GM19395 (cell line): ENCODE measurements around the gene TMEM260.

Experiments
- ATAC-seq: cut with Tn5 transposase; IDR thresholded peaks from one replicate; pipeline ENCODE4 v1.9.1; 2021; ENCODE audit warnings: mild to moderate bottlenecking, moderate library complexity; ENCODE audit not compliant: unreplicated experiment

The TMEM260 gene

DNA sequence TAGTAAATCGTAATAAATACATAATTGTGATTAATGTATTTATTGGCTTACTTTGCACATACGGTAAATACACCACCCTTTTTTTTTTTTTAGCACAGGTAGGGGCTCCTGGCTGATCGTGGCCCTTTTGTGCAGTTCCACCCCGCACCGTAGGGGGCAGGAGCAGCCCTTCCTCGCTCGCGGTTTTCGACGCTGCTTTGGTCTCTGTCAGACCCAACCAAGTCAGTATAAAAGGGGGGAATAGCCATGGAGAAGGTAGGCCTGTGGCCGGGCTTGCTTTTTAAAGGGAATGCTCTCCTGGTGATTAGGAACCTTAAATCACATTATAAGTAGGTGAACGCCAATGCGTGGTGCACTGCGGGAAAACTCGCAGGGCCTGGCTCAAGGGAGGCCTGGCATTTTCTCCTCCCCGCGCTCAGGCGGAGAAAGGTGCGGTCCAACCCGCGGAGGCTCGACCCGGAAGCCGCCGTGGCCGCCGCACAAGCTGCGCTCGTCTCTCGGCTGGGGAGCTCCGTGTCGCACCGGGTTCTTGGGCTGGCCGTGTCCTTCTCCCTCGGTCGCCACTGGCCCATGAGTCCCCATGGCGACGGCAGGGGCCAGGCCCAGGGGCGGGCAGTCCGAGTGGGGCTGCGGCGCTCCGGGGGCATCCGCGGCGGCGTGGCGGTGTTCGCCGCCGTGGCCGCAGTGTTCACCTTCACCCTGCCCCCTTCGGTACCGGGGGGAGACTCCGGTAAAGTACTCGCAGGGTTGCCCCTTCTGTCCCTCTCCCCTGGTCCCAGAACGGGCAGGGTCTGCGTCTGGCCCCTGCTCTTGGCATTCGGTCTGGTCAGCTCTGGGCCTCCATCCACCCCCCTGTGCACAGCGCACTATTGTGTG is at the start of gene TMEM260:
TMEM260 (plus strand) TSS at position 454 of the 876 bp plus-strand sequence; CDS start at position 571, 117 bp downstream.
- ATAC-seq: peak; percentile 93

GRCh38 chr14:56532546-56532945 is 47.1 kb upstream of the TMEM260 start:
- ATAC-seq: no peak

- no peak for ATAC-seq
Measured at GRCh38 chr14:56534656-56535055, 44.9 kb upstream of the TMEM260 start.

- no peak for ATAC-seq
Measured at GRCh38 chr14:56539862-56540261, 39.7 kb upstream of the TMEM260 start.

DNA sequence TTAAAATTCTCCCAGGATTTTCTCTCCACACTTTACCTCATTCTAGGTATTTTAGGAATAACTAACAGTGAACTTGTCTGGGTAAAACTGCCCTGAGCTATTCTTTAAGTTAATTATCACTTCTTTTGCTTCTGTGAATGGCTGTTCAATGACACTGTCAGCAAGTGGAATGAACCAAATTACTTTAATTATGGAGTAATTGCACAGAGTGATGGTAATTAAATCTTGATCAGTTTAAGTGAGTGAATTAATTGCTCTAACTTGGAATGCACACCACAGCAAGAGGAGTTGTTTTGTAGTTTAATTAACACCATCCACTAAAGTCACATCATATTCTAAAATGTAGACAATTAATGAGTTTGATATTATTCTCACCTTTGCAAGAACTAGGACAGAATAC is 36.2 kb upstream of the TMEM260 start:
- no peak for ATAC-seq

- no peak for ATAC-seq
Measured at GRCh38 chr14:56549721-56550120, 29.9 kb upstream of the TMEM260 start.

DNA sequence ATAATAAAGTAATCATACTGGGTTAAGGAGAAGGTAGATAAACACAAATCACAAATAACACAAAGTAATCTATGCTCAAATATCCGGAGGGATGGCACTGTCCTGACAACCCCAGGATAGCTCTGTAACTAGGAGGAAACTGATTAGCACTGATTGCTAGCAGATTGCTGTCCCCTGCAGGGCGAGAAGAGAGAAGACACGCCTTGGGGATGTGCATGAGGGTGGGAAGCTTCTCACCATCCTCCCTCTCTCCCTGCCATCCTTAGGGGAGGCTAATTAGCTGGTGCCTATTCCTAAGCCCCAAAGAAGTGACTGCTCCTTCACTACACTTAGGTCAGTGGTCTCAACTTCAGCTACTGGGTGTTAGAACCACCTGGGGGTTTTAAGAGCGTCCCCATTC is 27.0 kb upstream of the TMEM260 start:
- no peak for ATAC-seq

- no peak for ATAC-seq
Measured at GRCh38 chr14:56554301-56554700, 25.3 kb upstream of the TMEM260 start.

- no peak for ATAC-seq
Measured at GRCh38 chr14:56555921-56556570, 23.6 kb upstream of the TMEM260 start.

- ATAC-seq: no peak
Measured at GRCh38 chr14:56559182-56559581, 20.4 kb upstream of the TMEM260 start.

DNA sequence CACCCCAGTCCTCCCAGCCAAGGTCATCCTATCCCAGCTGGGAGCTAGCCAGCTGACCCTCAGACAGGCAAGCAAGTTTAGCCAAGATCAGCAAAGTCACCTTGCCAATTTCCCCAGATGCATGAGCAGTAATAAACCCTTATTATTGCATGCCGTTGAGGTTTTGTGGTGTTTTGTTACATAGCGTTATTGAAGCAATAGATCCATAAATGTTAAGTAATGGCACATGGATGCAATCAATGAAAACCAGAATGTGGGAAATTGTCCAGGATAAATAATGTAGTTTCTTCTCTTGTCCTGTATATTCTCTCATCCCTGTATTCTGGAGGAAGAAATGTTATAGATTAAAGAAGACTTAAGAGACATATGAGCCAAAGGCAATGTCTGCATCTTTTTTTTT is 18.0 kb upstream of the TMEM260 start:
- ATAC-seq: no peak

GRCh38 chr14:56562883-56563282 is 16.7 kb upstream of the TMEM260 start:
- ATAC-seq: no peak

DNA sequence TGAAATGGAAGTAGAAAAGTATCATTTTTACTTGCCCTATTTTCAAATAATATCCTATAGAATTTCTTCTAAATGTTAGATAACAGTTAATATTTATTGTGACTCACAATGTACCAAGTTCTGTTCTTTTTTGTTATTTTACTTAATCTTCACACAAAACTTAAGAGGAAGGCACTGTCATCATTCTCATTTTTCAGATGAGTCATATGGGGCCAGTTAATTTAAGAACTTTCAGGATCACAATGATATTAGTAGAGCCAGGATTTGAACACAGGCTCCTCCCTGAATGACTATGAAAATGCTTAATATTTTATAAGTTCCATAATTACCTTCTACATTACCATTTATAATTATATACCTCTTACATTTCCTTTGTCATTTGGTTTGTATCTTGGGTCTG is 10.4 kb upstream of the TMEM260 start:
- no peak for ATAC-seq

- no peak for ATAC-seq
Measured at GRCh38 chr14:56570295-56570694, 9.3 kb upstream of the TMEM260 start.

- ATAC-seq: peak; percentile 5
Measured at GRCh38 chr14:56580221-56580711, 668 bp downstream of the TMEM260 start.

GRCh38 chr14:56581041-56581727 is 1.6 kb downstream of the TMEM260 start:
- no peak for ATAC-seq

DNA sequence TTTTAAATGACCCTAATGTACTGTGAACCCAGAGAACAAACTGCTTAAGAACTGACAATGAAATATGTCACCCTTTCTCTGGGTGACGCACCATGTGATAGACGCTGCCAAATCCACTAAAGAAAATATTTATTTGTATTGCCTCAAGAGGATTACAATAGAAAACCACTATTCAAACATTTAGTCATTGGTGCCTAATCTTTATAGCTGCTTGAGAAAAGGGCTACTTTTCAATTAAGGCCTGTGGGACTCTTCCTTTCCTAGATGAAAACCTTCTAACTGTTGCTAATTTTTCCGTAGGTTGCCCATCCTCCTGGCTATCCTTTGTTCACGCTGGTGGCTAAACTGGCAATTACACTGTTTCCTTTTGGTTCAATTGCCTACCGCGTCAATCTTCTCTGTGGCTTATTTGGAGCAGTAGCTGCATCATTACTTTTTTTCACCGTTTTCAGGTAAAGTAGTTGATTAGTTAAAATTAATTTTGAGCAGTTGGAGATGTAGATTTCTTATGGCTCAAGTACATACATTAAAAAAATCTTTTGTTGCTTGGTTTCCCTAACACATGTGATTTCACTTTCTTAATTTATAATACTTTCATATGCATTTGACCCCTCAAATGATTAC is 6.0 kb downstream of the TMEM260 start:
- ATAC-seq: no peak

GRCh38 chr14:56587701-56588100 is 8.1 kb downstream of the TMEM260 start:
- ATAC-seq: no peak

GRCh38 chr14:56590535-56590960 is 10.9 kb downstream of the TMEM260 start:
- no peak for ATAC-seq

DNA sequence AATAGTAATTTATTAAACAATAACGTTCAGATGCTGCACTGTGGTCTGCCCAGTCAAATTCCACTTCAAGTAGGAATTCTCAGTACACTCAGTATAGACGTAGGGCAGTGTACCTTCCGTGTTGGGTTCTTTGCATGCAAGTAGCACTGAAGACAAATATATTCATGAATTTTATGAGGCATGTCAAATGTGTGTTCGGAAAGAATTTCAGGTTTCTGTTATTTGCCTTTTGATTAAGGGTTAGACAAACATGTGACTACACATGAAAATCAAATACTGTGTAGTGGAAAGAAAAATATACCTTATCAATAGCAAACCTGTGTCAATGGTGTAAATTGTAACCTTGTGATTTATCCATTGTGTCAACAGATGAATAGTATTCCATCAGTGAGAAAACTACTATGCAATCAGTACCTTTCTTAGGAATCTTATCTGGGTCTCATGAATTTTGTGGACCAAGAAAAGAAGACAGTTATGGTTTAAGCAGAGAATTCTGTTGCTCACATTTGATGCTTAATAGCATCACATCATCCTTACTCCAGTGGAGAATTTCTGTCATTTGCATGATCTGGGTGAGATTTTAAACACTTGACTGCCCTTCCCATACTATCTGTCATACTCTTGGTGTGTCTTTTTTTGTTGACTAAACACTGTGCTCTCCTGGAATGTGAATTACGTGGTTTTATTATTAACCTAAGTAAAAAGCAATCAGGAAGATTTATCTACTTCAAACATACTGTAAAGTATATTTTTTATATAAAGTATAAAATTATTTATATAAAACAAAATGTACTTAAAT is 13.3 kb downstream of the TMEM260 start:
- ATAC-seq: no peak
